Muscle of back (tissue), 11 donors: ENCODE measurements around the gene AQP10. TPM values are rescaled to one million over a fixed set of nuclear protein-coding genes. Genes with fewer than 3 reads are reported as not detected.
"Not testable (repeated sequence)": the region's sequence is repeated elsewhere in the genome, so short reads cannot be mapped to it uniquely, and the experiment has no call there.

ENCODE experiments used
- DNase-seq, 3 donors: peaks; one replicate each; pipeline versions ENCODE4 v3.0.0 to v3.0.0-alpha.2; 2013
- polyA plus RNA-seq, 10 donors: library from polyadenylated mRNA; unstranded; fragments of 120-200 nt; gene quantifications; one replicate each; pipeline ENCODE4 v1.2.1, GENCODE V29; 2013; ENCODE audit not compliant: insufficient read length in 10 of 10

The AQP10 gene
- polyA plus RNA-seq, 10 donors, result 0.07 to 0.26 (median 0.16) TPM; not detected in 7

DNA sequence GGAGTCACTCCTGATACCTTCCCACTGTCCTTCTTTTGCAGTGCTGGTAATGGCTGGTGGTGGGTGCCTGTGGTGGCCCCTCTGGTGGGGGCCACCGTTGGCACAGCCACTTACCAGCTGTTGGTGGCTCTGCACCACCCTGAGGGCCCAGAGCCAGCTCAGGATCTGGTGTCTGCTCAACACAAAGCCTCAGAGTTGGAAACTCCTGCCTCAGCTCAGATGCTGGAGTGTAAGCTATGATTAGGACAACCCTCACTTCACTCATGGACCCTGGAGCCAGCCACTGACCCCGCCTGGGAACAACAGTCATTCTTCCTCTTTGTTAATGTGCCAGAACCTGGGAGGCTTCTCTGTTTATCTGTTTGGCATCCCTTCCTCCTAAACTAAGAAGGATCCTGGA is 3.3 kb downstream of the AQP10 start:
- DNase-seq, result peak in 1 of 3 donors; percentile 26

DNA sequence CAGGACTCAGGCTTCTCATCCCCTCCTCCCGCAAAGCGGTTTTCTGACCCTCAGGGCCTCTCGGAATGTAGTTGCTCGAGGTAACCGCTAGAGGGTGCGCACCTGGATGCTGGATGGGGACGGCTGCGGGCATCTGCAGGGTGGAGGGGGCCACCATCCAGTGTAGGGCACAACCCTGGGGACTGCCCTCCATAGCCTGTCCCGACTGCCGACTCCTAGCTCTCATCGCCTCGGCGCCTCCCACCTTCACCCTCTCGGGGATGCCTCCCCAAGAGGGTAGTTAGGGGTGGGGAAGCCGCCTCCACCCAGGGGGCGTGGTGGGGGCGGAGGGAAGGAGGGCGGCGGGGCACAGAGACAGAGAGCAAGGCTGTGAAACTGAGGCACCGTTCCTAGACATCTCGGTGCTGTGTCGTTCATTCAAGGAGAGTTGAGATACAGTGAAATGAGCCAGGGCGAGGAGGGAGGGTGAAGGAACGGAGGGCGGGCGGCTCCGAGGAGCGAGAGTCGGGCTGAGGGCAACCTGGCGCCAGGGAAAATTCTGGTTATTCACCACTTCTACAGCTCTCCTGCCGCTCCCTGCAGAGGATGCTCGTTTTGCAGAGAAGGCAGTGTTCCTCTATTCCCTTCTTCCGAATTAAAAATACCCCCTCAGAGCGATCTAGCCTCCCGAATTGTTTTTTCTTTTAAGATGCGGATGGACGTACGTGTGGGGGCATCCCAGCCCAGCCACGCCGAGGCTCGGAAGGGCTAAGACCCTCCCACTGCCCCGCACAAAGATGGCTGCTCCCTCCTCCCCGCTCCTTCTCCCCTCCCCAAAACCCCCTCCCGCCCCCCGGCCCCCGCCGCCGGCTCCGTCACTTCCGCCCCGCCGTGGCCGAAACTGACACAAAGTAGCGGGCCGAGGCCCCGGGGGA is 4.0 kb downstream of the AQP10 start, which contains the start of gene ATP8B2:
Gene ATP8B2, plus strand, starts transcription at position 857 of the 914 bp plus-strand sequence. CDS start 2,617 bp downstream, outside the sequence.
- peak; percentile 74 to 95 (median 91) for DNase-seq

DNA sequence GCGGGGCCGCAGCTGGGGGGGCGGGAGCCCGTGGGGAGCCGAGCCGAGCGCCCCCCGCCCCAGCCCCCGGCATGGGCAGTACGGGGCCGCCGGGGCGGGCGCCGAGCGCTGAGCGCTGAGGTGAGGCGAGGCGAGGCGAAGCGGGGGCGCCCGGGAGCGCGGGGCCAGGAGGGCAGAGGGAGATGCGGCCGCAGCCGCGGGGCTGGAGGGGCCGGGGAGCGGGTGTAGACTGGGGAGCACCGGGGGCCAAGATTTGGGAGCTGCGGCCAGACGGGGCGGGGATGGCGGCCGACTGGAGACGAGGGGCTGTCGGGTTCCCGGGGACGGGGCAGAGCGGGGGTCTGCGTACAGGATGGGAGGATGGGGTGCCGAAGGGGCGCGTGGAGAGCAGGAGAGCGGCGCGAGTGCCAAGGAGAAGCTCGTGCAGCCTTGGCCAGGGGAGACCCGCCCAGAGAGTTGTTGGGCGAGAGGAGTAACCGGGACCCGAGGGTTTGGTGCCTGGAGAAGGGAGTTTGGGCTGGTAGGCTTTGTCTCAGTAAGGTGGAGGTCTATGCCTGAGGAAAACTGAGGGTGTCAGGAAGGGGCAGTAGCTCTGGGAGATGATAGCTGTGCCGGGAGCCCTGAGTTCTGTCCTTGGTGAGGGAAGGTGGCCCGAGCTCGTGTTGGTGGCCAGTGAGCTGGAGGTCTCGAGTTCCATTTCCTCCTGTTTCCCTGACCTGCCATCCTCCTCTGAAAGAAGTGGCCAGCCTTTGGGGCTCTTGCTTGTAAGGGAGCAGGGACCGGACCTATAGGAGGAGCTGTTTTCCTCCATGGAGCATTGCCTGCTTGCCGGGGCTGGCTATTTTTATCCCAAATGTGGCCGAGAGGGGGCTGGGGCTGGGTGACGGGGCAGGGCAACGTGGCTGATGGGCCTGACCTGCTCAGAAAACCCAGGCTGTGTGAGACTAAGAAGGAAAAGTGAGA is 5.0 kb downstream of the AQP10 start:
- DNase-seq, result peak; percentile 82 to 90 (median 83)

DNA sequence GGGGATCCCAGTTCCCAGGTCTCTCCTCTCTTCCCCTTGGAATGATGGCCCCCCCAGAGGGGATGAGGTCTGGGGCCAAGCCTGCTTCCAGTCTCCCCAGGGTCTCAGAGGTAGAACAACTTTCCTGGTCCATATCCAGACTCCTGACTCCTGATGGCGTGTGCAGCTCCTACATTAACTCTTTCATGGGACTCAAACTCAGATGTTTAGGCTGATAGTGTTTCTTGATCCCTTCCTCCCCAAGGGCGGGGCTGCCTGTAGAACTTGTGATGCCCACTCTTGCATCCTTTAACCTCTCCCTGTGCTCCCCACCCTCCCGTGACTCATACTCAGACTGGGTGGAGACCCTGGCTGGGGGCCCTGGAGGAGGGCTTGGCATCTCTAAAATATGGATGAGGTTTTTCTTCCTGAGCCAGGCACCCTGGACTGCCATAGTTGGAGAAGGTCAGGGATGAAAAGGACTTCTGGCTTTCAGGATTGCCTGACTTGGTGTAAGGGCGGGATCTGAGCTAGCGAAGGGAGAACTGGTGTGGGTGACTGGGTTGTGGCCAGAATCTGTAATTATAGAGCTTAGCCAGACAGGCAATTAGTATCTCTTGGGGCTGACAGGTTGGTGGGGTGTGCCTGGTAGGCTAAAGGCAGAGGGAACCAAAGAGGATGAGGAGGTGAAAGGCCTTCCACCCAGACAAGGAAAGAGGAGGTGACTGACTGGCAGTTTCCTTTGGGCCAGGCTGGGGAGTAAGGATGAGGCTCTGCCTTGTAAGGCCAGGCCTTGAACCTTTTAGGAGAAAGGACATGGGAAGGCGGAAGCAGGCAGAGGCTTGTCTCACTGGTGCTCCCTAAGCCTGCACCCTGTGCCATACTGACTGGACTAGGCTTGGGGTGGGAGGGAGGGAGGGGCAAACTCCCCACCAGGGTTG is 5.9 kb downstream of the AQP10 start:
- DNase-seq, result peak in 2 of 3 donors; percentile 45 to 49

DNA sequence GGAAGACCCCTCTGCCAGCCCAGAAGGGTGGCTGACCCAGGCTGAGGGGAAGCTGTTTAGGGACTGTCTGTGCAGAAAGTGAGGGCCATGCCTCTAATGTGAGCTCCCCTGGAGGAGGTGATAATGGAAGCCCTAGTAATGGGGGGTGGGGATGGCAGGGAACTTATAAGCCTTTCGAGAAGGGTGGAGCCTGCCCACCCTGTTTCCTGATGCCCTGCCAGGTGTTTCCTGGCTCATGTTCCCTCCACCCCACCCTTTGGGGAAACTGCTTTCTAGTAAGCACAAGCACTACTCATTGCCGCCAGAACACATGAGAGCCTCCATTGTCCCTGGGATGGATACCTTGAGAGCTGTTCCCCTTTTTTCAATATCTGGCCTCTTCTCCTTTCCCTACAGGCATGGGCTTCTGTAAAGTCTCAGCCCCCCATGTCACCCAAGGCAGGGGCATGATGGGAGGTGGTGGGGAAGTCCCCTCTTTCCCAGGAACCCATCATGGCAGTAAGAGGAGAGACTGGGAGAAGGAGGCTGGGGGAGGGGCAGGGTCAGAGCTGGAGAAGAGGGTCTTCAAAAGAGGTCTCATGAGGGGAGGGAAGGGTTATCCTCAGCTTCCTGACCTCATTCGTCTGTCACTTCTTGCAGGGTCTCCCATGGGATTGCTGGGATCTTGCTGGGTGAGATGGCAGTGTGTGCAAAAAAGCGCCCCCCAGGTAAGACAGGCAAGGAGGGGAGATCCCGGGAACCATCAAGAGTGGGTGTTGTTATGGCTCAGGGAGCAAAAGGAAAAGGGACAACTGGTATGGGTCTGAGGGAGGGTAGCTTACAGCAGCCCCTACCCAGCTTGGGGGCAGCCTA is 6.8 kb downstream of the AQP10 start:
- peak in 1 of 3 donors; percentile 37 for DNase-seq

DNA sequence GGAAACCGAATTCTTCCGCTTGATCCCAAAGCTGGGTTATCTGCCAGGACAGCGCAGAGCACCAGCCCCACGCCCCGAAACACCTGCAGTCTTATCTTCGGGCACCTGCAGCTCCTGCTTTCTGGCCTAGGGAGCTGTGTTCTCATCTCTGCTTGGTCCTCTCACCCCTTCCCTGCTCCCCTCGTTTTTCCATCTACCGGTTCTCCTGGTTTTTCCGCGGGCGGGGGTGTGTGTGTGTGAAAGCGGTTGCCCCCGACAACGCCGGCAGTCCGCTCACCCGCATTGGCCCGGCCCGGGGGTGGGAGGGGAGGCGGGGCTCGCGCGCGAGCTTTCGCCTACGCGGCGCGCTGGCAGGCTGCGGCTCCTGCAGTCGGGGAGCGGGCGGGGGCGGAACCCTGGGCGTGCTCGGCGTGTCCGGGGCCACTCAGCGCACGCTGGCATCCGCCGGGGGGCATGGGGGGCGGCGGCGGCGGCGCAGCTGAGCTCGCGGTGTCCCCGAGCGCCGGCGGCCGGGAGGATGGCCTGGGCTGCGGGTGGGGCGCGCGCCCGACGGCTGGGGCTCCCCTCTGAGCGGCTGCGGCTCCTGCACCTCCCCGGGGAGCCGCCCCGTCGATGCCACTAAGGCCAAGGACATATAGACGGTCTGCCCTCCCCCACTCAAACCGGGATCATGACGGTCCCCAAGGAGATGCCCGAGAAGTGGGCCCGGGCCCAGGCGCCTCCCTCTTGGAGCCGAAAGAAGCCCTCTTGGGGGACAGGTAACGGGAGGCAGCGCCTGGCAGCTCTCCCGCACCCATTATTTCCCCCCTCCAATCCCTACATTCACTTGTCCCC is 7.6 kb downstream of the AQP10 start:
- peak; percentile 59 to 91 (median 87) for DNase-seq

DNA sequence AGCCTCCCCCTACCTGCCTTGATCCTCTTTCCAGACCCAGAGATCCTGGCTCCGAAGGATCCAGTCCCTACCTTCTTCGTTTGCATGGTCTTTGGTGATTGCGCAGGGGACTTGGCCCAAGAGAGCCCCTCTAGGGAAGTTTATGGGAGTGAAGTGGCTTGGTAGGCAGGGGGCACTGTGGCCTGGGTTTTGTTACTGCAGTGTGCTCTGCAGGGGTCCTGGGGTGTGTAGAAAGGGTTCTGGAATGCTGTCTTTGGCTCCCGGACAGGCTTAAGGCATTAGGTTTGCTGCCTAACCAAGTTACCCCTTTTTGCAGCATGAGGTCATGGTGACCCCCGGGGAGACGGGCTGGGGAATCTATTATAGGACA is 8.2 kb downstream of the AQP10 start:
- peak in 1 of 3 donors; percentile 42 for DNase-seq

DNA sequence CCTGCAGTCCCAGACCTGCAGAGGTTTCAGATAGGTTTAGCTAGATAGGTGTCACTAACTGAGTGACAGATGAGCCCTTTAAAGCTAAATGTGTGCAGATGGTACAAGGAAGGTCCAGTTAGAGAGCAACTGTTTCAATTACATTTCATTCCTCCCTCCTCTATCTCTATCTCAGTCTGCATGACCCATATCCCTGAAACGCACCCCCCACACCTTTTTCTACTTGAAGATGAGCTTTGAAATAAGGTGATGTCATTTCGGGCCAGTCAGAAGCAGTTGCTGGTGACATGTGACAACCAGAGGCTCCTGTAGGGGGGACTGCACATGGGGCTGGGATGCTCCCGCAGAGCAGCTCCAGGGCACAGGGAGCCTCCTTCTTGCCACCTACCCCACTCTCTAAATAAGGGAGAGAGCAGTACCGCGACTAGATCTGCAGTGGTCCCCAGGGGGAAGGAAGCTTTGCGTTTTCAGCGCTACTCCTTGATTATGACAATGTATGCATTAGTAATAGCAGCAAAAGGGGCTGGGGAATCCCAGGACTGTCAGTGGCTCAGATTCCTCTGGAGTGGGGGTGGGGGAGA is 8.7 kb downstream of the AQP10 start:
- DNase-seq, result peak in 1 of 3 donors; percentile 47

DNA sequence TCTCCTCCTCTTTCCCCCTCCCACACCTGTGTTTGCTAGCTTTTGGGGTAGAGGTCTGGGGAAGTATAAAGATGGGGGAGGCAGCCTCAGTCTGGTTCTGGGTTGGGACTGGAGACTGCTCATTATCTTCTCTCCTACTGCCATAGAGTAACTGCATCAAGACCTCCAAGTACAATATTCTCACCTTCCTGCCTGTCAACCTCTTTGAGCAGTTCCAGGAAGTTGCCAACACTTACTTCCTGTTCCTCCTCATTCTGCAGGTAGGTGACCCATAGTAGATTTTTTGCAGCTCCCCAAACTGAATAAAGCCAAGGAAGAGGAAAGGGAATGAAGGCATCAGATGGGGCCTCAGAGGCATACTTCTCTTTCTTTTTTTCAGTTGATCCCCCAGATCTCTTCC is 9.8 kb downstream of the AQP10 start:
- no peak for DNase-seq

DNA sequence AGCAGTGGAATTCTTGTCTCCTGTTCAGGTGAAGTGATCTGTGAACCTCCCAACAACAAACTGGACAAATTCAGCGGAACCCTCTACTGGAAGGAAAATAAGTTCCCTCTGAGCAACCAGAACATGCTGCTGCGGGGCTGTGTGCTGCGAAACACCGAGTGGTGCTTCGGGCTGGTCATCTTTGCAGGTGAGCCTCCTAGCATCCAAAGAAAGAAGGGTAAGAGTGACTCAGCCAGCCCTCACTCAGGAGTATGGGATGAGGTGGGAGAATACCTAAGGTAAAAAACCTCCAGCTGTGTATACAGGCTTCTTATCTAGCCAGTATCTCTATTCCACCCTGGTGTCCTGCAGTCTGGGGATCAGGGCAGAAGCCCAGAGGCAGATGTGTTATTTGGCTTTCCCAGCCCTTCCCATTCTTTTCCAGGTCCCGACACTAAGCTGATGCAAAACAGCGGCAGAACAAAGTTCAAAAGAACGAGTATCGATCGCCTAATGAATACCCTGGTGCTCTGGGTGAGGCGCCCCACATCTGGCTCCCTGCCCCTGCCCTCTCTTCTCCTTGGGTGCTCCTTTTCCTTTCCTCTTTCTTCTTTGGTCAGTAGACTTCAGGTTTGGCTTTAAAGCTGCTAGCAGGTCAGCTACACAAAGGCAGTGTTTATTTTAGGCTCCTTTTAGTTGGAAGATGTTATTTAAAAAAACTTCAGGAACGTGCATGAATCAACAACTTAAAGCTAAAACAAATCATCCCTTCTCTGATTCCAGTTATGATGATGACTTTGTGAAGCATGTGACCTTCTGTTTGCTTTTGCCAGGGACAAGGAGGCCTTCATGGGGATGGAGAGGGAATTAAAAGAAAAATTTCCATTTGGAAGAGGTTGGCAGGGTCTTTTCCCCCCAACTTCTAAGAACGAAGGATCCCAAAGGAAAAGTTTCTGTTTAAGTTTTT is 13.5 kb downstream of the AQP10 start:
- DNase-seq, result no peak

DNA sequence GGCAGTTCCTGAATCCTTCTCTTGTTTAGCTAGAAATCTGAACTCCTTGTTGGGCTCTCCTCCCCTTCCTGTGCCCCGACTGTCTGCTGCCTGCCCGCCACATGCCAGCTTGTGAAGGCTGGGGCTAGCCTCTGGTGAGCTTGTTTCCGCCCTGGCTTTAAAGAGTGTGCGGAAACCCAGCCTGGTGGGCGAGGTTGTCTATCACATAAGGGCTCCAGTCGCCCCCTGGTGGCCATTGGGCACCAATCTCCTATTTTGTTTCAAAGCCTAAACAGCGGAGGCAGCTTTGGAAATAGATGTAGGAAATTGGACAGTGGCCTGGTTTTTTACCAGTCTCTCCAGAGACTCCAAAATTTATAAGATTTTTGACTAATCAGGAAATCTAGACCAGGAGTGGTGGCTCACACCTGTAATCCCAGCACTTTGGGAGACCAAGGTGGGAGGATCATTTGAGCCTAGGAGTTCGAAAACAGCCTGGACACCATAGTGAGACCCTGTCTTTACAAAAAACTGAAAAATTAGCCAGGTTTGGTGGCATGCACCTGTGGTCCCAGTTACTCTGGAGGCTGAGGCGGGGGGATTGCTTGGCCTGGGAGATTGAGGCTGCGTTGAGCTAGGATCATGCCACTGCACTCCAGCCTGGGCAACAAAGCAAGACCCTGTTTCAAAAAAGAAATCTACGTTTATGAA is 14.3 kb downstream of the AQP10 start:
- peak; percentile 68 to 90 (median 86) for DNase-seq

DNA sequence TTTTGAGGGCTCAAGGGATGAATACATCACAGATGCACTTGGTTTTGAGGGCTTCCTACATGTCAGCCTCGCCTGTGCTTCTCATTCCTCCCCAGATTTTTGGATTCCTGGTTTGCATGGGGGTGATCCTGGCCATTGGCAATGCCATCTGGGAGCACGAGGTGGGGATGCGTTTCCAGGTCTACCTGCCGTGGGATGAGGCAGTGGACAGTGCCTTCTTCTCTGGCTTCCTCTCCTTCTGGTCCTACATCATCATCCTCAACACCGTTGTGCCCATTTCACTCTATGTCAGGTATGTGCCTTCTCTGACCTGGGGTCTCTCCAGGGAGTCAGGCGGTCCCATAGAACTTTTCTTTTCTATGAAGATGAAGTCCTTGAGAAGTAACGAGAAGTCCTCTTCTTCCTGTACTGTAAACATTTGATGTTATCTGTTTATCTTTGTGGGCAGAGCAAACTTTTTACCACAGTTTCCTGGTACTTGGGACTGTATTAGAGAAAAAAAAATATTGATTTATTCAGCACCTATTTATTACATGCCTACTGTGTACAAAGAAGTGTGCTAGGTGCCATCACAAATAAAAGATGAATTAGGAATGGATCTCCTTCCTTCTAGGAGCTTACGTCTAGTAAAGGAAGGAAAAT is 16.5 kb downstream of the AQP10 start:
- no peak for DNase-seq

DNA sequence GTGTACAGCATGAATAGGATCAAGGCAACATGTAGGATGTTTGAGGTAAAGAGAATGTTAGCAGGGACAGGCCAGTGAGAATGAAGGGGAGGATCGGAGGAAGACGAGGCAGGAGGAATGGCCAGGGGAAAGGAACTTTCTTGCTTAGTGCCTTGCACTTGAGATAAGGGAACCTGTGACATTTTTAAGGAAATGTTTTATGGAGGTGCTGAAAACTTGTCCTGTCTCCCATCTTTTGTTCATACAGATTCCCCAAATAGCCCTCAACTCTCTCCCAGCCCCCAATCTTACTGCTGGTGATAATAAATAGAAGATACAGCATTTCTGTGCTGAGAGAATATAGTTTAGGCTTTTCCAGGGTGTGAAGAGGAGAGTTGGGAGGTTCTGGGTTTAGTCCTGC is 18.0 kb downstream of the AQP10 start:
- DNase-seq, result no peak

DNA sequence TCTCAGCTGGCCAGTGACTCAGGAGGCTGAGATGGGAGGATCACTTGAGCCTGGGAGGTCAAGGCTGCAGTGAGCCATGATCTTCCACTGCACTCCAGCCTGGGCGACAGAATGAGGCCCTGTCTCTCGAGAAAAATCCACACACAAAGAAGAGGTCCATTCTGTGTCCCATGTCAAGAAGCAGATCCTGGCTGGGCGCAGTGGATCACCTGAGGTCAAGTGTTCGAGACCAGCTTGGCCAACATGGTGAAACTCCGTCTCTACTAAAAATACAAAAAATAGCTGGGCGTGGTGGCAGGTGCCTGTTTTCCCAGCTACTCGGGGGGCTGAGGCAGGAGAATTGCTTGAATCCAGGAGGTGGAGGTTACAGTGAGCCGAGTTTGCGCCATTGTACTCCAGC is 20.5 kb downstream of the AQP10 start:
- not testable (repeated sequence) for DNase-seq

DNA sequence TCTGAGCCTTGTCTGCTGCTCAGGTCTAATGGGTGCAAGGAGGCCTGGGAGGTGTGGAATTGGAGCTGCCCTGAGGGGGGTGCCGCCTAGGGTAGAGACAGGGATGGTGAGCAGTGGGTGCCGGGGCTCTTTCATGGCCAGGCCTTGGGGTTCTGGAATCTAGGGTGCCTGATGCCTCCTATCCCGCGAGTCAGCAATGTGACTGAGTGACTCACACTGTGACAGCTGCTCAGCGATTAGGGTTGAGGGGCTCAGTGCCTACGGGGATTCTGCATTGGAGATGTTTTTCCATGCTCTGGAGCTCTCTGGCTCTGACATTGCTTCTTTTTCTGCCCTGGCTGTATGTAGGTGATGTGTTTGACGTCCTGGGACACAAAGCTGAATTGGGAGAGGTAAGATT is 21.2 kb downstream of the AQP10 start:
- DNase-seq, result no peak

DNA sequence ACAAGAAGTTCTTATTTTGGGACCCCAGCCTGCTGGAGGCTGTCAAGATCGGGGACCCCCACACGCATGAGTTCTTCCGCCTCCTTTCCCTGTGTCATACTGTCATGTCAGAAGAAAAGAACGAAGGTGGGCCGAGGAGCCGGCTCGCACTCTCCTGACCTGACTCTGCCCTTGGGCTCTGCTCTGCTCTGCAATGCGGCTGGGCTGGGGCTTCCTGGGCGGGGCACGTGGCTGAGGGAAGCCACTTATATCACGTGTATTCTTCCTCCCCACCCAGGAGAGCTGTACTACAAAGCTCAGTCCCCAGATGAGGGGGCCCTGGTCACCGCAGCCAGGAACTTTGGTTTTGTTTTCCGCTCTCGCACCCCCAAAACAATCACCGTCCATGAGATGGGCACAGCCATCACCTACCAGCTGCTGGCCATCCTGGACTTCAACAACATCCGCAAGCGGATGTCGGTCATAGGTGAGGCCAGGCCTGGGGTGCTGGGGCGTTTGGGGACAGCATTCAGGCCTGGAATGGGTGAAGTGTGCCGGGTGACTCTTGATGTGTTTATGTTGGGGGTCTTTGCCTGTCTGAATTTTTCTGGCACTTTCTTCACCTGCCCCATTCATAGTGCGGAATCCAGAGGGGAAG is 22.1 kb downstream of the AQP10 start:
- DNase-seq, result peak in 1 of 3 donors; percentile 16
